ENCODE results near the gene NXPH2. TPM values are rescaled to one million over a fixed set of nuclear protein-coding genes. Genes with fewer than 3 reads are reported as not detected.

Gene NXPH2
- total and polyA plus RNA-seq, 10 donors: not detected

- H3K36me3 ChIP-seq: no peaks in the 10 kb centered on the region
- TF ChIP-seq POLR2AphosphoS5 (IDR thresholded peaks at IDR 0.05) (no peak), CTCF (IDR thresholded peaks at IDR 0.05 in 8 of 11, conservative IDR thresholded peaks at IDR 0.05 in 3 of 11) (no peak), POLR2A (IDR thresholded peaks at IDR 0.05) (no peak)
- 25 to 42% (median 28%) methylated on average over 4 of the region's 4 CpGs for WGBS, 5 donors
- no peaks in the 10 kb centered on the region for H3K27me3 ChIP-seq (replicated peaks in 1 of 7)
- H3K27ac ChIP-seq: no peak overlapping the region
- H3K9me3 ChIP-seq: no peaks in the 10 kb centered on the region
- H3K4me3 ChIP-seq: no peak overlapping the region
- no peak for DNase-seq
- peaks cover 0 to 10% (median 0%) of the 10 kb centered on the region in 6 donors for H3K4me1 ChIP-seq
- intact Hi-C loops (cut with DNase I; ENCODE audit: low total_unique reads): no loop called here
These were observed 90.5 kb downstream of the NXPH2 start for GRCh38 chr2:138689705-138690104.

GRCh38 chr2:138682163-138682562 lies 98.0 kb downstream of the NXPH2 start:
- Histone ChIP-seq H3K4me3 (no peak overlapping the region), H3K9me3 (no peaks in the 10 kb centered on the region), H3K27me3 (replicated peaks in 1 of 7) (peaks cover 0 to 4% (median 0%) of the 10 kb centered on the region in 7 donors), H3K4me1 (no peaks in the 10 kb centered on the region), H3K36me3 (no peaks in the 10 kb centered on the region), H3K27ac (no peak overlapping the region)
- intact Hi-C loops (cut with DNase I; ENCODE audit: low total_unique reads): no loop called here
- no peak for DNase-seq
- WGBS, 5 donors: 75 to 89% (median 84%) methylated on average over 2 of the region's 2 CpGs
- TF ChIP-seq POLR2A (IDR thresholded peaks at IDR 0.05): no peak
- no peak for TF ChIP-seq POLR2AphosphoS5 (IDR thresholded peaks at IDR 0.05)
- no peak for TF ChIP-seq CTCF (IDR thresholded peaks at IDR 0.05 in 8 of 11, conservative IDR thresholded peaks at IDR 0.05 in 3 of 11)

GRCh38 chr2:138677221-138677620 lies 103.0 kb downstream of the NXPH2 start:
- DNase-seq: no peak
- Histone ChIP-seq H3K4me1 (no peaks in the 10 kb centered on the region), H3K36me3 (no peaks in the 10 kb centered on the region), H3K27ac (no peak overlapping the region), H3K27me3 (replicated peaks in 1 of 7) (peaks cover 0 to under 1% (median 0%) of the 10 kb centered on the region in 7 donors), H3K4me3 (no peak overlapping the region), H3K9me3 (no peaks in the 10 kb centered on the region)
- intact Hi-C loops (cut with DNase I; ENCODE audit: low total_unique reads): no loop called here
- TF ChIP-seq POLR2AphosphoS5 (IDR thresholded peaks at IDR 0.05): no peak
- TF ChIP-seq POLR2A (IDR thresholded peaks at IDR 0.05): no peak
- TF ChIP-seq CTCF (IDR thresholded peaks at IDR 0.05 in 8 of 11, conservative IDR thresholded peaks at IDR 0.05 in 3 of 11): no peak
- 58 to 68% (median 59%) methylated on average over 1 of the region's 1 CpG for WGBS, 5 donors

- Histone ChIP-seq H3K9me3 (no peaks in the 10 kb centered on the region), H3K27me3 (replicated peaks in 1 of 7) (no peaks in the 10 kb centered on the region), H3K36me3 (no peaks in the 10 kb centered on the region), H3K4me3 (no peak overlapping the region), H3K27ac (no peak overlapping the region), H3K4me1 (no peaks in the 10 kb centered on the region)
- DNase-seq: no peak
- intact Hi-C loops (cut with DNase I; ENCODE audit: low total_unique reads): no loop called here
- TF ChIP-seq POLR2A (IDR thresholded peaks at IDR 0.05) (no peak), CTCF (IDR thresholded peaks at IDR 0.05 in 8 of 11, conservative IDR thresholded peaks at IDR 0.05 in 3 of 11) (no peak), POLR2AphosphoS5 (IDR thresholded peaks at IDR 0.05) (no peak)
- 90 to 96% (median 94%) methylated on average over 2 of the region's 2 CpGs for WGBS, 5 donors
These were observed 103.6 kb downstream of the NXPH2 start for GRCh38 chr2:138676619-138677021.

All from spleen (tissue), 11 donors.